ENCODE measurements around the gene RHOBTB3.
"Not testable (repeated sequence)": the region's sequence is repeated elsewhere in the genome, so short reads cannot be mapped to it uniquely, and the experiment has no call there.

The RHOBTB3 gene

DNA sequence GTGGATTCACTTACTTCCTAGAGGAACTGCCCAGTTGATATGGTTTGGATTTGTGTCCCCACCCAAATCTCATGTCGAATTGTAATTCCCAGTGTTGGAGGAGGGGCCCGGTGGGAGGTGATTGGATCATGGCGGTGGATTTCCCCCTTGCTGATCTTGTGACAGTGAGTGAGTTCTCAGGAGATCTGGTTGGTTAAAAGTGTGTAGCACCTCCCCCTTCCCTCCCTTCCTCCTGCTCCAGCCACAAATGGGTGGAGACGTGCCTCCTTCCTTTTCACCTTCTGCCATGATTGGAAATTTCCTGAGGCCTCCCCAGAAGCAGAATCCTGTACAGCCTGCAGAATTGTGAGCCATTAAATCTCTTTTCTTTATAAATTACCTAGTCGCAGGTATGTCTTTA is 17.9 kb upstream of the RHOBTB3 start:
- DNase-seq (ENCODE audit: low read depth) = not testable (repeated sequence)

DNA sequence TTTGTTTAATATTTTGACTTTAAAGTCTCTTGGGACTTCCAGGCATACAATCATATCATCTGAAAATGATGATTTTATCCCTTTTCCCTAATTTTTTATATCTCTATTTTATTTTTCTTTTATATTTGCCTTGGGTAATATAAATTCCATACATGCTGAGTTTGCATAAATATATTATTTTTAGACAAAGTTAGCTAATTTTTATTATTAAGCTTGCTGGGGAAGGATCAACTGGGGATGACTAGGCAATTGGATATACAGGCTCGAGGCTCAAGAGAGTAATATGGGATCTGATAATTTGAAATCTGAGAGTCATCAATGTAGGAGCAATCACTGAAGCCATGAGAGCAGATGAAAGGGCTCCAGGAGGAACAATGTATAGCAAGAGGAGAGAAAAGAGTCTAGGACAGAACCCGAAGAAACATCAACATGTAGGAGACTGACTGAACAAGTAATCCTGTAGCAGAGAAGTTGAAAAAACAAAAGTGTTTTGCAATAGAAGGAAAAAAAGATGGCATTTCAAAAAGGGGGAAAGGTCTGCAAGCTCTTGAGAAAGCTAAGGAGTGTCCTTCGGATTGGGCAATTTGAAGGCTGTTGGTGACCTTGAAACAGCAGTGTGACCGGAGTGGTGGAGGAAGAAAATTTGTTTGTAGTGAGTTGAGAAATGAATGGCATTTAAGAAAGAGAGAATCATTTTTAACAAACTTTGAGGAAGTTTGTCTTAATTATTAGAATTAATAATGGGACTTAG is 17.0 kb upstream of the RHOBTB3 start:
- DNase-seq (ENCODE audit: low read depth) = no peak

GRCh38 chr5:95715799-95716461 is 15.2 kb upstream of the RHOBTB3 start:
- no peak for DNase-seq (ENCODE audit: low read depth)

GRCh38 chr5:95717439-95717838 is 13.7 kb upstream of the RHOBTB3 start:
- no peak for DNase-seq (ENCODE audit: low read depth)

DNA sequence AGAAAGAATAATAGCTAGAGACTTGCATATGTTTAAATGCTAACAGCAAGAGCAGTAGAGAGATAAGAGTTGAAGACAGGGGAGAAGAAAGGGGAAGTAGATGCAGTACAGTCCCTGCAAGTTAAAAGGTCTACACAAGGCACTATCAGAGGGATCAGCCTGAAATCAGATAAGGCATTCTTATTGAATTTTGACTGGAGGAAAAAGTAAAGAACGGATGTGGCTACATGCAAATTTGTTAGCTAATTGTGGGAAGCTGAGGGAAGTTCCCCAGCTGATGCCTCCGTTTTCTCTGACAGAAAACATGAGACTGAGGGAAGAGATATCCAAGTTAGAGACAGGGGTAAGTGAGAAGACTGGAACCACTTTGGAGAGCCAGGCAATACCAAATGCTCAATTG is 12.9 kb upstream of the RHOBTB3 start:
- DNase-seq (ENCODE audit: low read depth) = no peak

DNA sequence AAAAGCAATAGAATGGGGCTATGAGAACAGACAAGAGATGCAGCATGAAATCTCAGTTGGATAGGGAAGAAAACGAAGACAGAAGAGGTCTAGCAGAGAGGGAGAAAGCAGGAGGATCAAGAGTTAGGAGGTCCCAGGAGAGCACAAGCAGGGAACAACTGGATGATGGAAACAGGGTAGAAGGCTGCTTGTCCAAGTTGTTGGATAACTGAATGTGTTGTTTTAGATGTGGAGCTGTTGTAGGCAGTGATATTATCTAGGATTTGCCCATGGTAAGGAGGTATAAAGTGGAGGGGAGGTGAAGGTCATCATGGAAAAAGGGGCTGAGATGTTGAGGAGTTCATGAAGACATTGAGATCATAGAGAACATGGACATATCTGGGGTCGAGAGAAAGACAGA is 12.4 kb upstream of the RHOBTB3 start:
- DNase-seq (ENCODE audit: low read depth) = no peak

GRCh38 chr5:95720094-95720786 is 10.9 kb upstream of the RHOBTB3 start:
- no peak for DNase-seq (ENCODE audit: low read depth)

DNA sequence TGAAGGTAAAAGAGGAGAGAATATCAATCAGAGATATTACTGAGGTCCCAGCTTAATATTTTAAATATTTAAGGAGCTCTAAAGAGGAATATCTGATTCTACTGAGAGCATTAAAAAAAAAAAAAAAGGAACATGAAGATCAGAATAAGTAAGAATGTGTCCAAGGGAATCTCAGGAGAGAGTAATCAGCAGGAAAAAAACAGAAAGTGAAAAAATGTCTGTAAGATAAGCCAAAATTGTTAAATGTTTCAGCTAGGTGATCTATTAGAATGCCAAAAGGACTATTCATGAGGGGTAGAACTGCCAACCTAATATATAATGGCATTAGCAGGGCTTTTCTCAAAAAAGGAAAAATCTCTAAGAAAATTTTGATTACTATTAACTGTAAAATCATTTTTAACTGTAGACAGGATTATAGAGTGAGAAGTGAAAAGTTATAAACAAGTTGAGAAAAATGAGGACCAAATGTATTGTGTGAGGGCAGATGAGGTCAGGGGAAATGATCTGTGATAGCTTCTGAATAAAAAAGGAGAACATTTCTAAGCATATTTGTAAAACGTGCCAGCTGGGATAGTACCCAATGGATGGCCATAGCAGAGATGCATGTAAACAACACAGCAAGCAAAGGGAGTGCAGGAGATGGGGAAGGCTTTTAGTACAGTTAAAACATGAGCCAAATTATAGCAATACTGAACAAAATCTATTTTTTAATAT is 9.4 kb upstream of the RHOBTB3 start:
- DNase-seq (ENCODE audit: low read depth) = no peak

DNA sequence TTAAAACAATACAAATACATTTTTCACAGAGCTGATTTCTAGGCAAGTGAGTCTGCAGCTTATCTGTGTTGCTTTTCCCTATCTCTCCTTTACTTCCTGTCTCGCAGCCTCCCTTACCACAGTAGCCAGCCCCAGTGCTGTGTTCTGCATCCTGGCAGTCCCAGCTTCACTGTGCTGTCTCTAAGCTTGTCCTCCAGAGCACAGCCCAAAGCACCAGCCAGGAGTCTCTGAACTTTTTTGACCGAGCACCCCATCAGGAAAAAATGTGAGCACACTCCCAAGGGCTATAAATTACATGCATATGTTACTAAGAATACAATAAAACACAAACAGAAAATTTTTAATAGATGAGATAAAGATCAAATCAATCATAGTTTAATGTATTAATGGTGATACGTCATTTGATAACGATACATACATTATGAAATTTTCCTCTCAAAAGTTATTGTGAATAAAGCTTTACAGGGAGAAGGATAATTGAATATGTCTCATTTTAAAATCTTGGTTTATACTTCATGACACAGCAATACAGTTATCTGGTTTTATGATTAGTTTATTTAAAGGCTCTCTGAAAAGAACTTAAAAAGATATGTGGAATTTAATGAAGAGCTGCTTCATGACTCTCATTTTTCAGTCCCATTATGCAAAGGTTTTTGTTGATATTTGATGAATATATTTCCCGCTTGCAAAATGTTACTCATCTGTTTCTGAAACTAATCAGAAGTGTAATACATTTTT is 7.3 kb upstream of the RHOBTB3 start:
- DNase-seq (ENCODE audit: low read depth) = no peak

GRCh38 chr5:95725071-95725820 is 5.9 kb upstream of the RHOBTB3 start:
- DNase-seq (ENCODE audit: low read depth) = no peak

GRCh38 chr5:95725937-95726810 is 5.0 kb upstream of the RHOBTB3 start:
- no peak for DNase-seq (ENCODE audit: low read depth)

DNA sequence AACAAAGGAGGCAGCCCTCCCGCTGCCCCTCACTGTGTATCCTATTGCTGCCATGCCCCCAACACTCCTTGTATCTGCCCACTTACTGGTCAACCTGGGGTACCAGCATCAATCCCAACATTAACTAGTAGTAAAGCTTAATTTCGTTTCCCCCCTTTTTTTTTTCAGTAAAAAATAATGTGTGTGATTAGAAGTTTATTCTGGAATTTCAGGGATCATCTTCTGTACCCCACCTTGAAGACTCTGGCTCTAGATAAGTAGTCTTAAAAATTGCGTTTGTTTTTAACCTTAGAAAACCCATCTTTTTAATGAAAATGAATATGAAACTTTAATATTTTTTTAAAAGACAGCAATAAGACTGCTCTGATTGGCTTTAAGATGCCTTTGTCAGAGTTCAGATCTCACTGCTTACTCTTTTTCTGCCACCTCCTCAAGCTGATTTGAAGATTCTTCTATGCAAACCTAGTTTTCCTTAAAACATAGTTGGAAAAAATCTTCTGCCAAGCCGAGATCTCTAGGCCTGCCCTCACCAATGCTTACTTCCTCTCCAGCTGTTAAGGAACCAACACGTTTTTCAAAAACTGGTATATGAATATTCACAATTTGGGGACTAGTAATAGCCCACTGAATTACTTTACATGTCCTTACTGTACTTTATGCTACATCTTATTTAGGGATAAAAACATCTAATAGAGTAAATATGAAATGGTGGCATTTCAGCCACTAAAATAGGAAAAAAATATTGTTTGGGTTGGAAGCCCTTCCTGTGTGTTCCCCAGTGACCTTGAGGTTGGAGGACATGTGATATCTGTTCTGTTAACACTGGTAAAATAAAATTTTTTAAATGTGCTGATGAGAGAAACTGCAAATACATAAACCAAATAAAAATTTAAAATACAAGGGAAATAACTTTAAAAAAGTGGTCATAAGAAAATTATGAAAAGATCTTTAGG is 4.0 kb upstream of the RHOBTB3 start:
- DNase-seq (ENCODE audit: low read depth) = no peak

- DNase-seq (ENCODE audit: low read depth) = no peak
These were observed 3.4 kb upstream of the RHOBTB3 start for GRCh38 chr5:95727764-95728191.

GRCh38 chr5:95728494-95729114 is 2.5 kb upstream of the RHOBTB3 start:
- no peak for DNase-seq (ENCODE audit: low read depth)

GRCh38 chr5:95729115-95730010 is 1.8 kb upstream of the RHOBTB3 start:
- no peak for DNase-seq (ENCODE audit: low read depth)

- DNase-seq (ENCODE audit: low read depth) = no peak
These were observed 980 bp upstream of the RHOBTB3 start for GRCh38 chr5:95730011-95730700.
